ENCODE measurements around the gene COG7.
"Not testable (repeated sequence)": the region's sequence is repeated elsewhere in the genome, so short reads cannot be mapped to it uniquely, and the experiment has no call there.

COG7 gene

DNA sequence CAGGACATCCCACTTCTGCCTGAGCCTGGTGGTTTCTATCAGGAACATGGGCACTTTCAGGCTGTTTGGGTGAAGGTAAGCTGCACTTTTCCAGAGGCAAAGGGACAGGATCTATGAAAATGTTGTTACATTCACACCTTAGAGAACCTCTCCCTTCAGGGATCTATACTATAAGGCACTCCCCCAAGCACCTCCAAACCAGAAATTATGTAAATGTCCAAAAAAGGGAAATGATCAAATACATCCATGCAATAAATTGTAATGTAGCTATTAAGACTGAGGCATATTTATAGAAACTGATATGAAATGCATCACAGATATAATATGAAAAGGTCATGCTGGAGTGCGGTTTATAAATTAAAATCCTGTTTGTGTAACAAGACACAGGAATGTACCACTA lies 23.3 kb upstream of the COG7 start:
- Histone ChIP-seq H3K27me3 (ENCODE audit: control insufficient read depth in 1 of 2, insufficient read depth in 2 of 2, low read length in 2 of 2) (no peaks in the 10 kb centered on the region), H3K9ac (ENCODE audit: low read length in 2 of 2) (no peak overlapping the region), H3K9me3 (ENCODE audit: control insufficient read depth in 2 of 2, low read length in 2 of 2) (no peaks in the 10 kb centered on the region), H3K36me3 (ENCODE audit: control insufficient read depth in 2 of 2, insufficient read depth in 2 of 2, low read length in 2 of 2) (peaks cover 50 to 58% of the 10 kb centered on the region in 2 donors), H3K4me3 (ENCODE audit: low read length in 2 of 2) (no peak overlapping the region), H3K27ac (ENCODE audit: low read length) (no peak overlapping the region), H3K4me1 (ENCODE audit: control insufficient read depth, insufficient read depth, low read length) (no peaks in the 10 kb centered on the region)

DNA sequence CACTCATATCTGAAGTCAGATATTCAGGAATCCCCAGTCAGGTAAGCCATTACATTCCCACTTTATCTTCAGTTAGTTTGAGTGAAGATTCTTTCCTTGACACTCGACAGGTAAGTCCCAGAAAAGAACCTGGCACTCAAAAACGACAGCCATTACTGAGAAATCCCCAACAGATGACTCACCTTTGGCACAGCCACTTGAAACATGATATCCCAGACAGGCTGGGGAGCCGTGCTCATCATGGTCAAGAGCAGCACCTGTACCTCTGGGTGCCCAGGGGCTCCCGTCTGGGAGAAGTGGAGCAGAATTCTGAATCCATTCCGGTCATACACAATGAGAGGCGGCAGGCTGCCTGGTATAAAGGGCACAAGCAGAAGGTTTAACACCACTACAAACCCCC lies 16.8 kb upstream of the COG7 start:
- H3K27me3 ChIP-seq (ENCODE audit: control insufficient read depth in 1 of 2, insufficient read depth in 2 of 2, low read length in 2 of 2), result no peaks in the 10 kb centered on the region
- no peak overlapping the region for H3K4me3 ChIP-seq (ENCODE audit: low read length in 2 of 2)
- no peaks in the 10 kb centered on the region for H3K9me3 ChIP-seq (ENCODE audit: control insufficient read depth in 2 of 2, low read length in 2 of 2)
- no peak overlapping the region for H3K27ac ChIP-seq (ENCODE audit: low read length)
- no peaks in the 10 kb centered on the region for H3K4me1 ChIP-seq (ENCODE audit: control insufficient read depth, insufficient read depth, low read length)
- no peak overlapping the region for H3K9ac ChIP-seq (ENCODE audit: low read length in 2 of 2)
- peaks cover 41 to 53% of the 10 kb centered on the region in 2 donors for H3K36me3 ChIP-seq (ENCODE audit: control insufficient read depth in 2 of 2, insufficient read depth in 2 of 2, low read length in 2 of 2)

DNA sequence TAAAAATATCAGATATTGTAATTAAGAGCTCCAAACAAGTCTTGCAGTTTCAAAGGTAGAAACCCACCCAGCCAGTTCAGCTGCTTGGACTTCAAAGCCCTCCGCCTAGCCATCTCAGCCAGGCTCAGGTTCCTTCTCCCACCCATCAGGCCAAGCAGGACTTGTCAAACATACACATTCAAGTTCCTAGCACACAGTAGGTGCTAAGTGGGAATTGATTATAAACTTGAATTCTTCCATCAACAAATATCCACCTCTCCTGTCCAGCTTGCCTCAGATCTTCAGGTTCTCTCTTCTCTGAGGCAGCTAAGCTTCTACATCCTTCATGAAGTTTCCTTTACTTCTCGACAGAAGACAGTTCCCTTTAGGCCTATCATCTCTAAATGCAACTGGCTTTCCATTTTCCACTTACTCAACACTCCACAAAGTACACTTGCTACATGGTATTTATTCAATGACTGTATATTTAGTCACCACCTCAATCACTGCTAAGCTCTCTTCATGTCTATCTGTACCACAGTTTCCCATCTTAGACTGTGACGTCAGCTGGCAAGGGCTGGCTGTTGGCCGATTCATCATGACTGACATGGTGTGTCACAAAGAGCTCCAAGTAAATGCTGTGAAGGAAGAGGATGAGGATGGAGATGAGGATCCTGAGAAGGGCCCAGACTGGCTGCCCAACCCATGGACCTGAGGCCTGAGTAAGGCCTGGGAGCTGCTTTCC lies 13.3 kb upstream of the COG7 start:
- H3K27me3 ChIP-seq (ENCODE audit: control insufficient read depth in 1 of 2, insufficient read depth in 2 of 2, low read length in 2 of 2), result no peaks in the 10 kb centered on the region
- no peaks in the 10 kb centered on the region for H3K9me3 ChIP-seq (ENCODE audit: control insufficient read depth in 2 of 2, low read length in 2 of 2)
- H3K27ac ChIP-seq (ENCODE audit: low read length), result no peak overlapping the region
- peaks cover 6% of the 10 kb centered on the region for H3K4me1 ChIP-seq (ENCODE audit: control insufficient read depth, insufficient read depth, low read length)
- no peak overlapping the region for H3K9ac ChIP-seq (ENCODE audit: low read length in 2 of 2)
- no peak overlapping the region for H3K4me3 ChIP-seq (ENCODE audit: low read length in 2 of 2)
- peaks cover 37 to 40% of the 10 kb centered on the region in 2 donors for H3K36me3 ChIP-seq (ENCODE audit: control insufficient read depth in 2 of 2, insufficient read depth in 2 of 2, low read length in 2 of 2)

DNA sequence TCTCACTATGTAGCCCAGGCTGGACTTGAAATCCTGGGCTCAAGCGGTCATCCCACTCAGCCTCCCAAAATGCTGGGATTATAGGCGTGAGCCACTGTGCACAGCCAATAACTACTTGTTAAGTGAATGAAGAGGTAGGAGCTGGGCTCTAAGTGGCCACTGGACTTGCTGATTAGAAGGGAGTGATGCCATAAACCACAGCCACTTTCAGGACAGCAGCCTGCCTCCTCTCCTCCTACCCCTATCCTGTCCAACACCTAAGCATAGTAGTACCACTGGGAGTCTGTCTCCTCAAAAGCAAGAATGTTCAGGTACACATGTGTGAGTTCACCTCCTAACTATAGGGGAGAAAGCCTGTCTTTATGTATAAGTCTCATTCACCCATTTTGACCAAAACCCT lies 12.2 kb upstream of the COG7 start:
- H3K36me3 ChIP-seq (ENCODE audit: control insufficient read depth in 2 of 2, insufficient read depth in 2 of 2, low read length in 2 of 2), result peaks cover 35 to 39% of the 10 kb centered on the region in 2 donors

DNA sequence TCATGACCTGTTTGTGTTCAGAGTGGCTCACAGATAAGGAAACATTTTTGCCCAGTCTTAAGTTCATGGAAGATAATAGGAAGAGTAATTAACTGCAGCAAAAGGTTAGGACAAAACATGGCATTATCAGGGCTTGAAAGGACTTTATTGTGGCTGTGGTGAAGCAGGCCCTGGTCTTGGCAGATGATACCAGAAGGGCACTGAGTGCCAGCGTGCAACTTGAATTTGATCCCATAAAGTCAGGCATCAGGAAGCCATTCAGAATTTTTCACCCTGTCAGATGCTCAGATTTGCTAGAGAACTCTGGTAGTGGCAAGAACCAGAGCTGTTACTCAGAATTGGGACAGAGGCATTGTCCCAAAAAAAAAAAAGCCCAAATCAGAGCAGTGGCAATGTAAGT lies 11.2 kb upstream of the COG7 start:
- no peak overlapping the region for H3K27ac ChIP-seq (ENCODE audit: low read length)
- H3K9ac ChIP-seq (ENCODE audit: low read length in 2 of 2), result no peak overlapping the region
- peaks cover 6% of the 10 kb centered on the region for H3K4me1 ChIP-seq (ENCODE audit: control insufficient read depth, insufficient read depth, low read length)
- no peaks in the 10 kb centered on the region for H3K27me3 ChIP-seq (ENCODE audit: control insufficient read depth in 1 of 2, insufficient read depth in 2 of 2, low read length in 2 of 2)
- H3K4me3 ChIP-seq (ENCODE audit: low read length in 2 of 2), result no peak overlapping the region
- peaks cover 25 to 30% of the 10 kb centered on the region in 2 donors for H3K36me3 ChIP-seq (ENCODE audit: control insufficient read depth in 2 of 2, insufficient read depth in 2 of 2, low read length in 2 of 2)
- no peaks in the 10 kb centered on the region for H3K9me3 ChIP-seq (ENCODE audit: control insufficient read depth in 2 of 2, low read length in 2 of 2)

More for the DNA sequence above, 12.2 kb upstream of the COG7 start:
- H3K27me3 ChIP-seq (ENCODE audit: control insufficient read depth in 1 of 2, insufficient read depth in 2 of 2, low read length in 2 of 2), result no peaks in the 10 kb centered on the region
- no peaks in the 10 kb centered on the region for H3K9me3 ChIP-seq (ENCODE audit: control insufficient read depth in 2 of 2, low read length in 2 of 2)
- H3K4me3 ChIP-seq (ENCODE audit: low read length in 2 of 2), result no peak overlapping the region
- H3K9ac ChIP-seq (ENCODE audit: low read length in 2 of 2), result no peak overlapping the region
- H3K4me1 ChIP-seq (ENCODE audit: control insufficient read depth, insufficient read depth, low read length), result peaks cover 6% of the 10 kb centered on the region
- no peak overlapping the region for H3K27ac ChIP-seq (ENCODE audit: low read length)

DNA sequence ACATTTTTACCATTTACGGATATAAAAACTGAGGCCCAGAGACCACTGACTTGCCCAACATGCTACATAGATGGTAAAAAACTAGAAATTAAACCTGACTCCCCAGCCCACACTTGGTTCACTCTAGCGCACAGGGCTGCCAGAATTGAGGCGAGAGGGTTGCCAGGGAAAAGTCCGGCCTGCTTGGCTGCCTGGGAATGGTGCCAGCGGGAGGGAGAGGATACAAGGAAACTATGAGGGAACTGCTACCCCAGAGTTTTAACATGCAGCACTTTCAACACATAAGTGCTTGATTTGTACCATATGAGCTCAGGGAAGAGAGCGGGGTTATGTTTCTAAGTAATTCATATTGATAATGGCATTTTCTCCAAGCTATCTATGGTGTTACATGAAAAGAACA lies 10.0 kb upstream of the COG7 start:
- not testable (repeated sequence) for H3K4me1 ChIP-seq (ENCODE audit: control insufficient read depth, insufficient read depth, low read length); H3K27ac ChIP-seq (ENCODE audit: low read length); H3K4me3 ChIP-seq (ENCODE audit: low read length in 2 of 2); H3K9ac ChIP-seq (ENCODE audit: low read length in 2 of 2); H3K9me3 ChIP-seq (ENCODE audit: control insufficient read depth in 2 of 2, low read length in 2 of 2); H3K27me3 ChIP-seq (ENCODE audit: control insufficient read depth in 1 of 2, insufficient read depth in 2 of 2, low read length in 2 of 2)
- H3K36me3 ChIP-seq (ENCODE audit: control insufficient read depth in 2 of 2, insufficient read depth in 2 of 2, low read length in 2 of 2), result peaks cover 20 to 23% of the 10 kb centered on the region in 2 donors

- Histone ChIP-seq H3K27me3 (ENCODE audit: control insufficient read depth in 1 of 2, insufficient read depth in 2 of 2, low read length in 2 of 2) (no peaks in the 10 kb centered on the region), H3K4me1 (ENCODE audit: control insufficient read depth, insufficient read depth, low read length) (peaks cover 20% of the 10 kb centered on the region), H3K9ac (ENCODE audit: low read length in 2 of 2) (peak overlapping the region; percentile 78 to 92), H3K4me3 (ENCODE audit: low read length in 2 of 2) (peak overlapping the region; percentile 78 to 99), H3K27ac (ENCODE audit: low read length) (no peak overlapping the region), H3K36me3 (ENCODE audit: control insufficient read depth in 2 of 2, insufficient read depth in 2 of 2, low read length in 2 of 2) (no peaks in the 10 kb centered on the region), H3K9me3 (ENCODE audit: control insufficient read depth in 2 of 2, low read length in 2 of 2) (no peaks in the 10 kb centered on the region)
These were observed 506 bp upstream of the COG7 start for GRCh38 chr16:23453338-23454052.

DNA sequence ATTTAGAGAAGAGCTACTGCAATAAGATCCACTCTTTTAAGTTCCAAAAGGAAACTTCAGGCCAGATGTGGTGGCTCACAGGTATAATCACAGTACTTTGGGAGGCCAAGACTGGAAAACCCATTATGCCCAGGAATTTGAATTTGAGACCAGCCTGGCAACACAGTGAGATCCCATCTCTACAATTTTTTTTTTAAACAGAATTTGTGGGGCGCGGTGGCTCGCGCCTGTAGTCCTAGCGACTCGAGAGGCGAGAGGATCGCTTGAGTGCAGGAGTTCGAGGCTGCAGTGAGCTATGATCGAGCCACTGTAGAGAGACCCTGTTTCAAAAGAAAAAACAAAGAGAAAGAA lies 793 bp downstream of the COG7 start:
- H3K9me3 ChIP-seq (ENCODE audit: control insufficient read depth in 2 of 2, low read length in 2 of 2), result no peaks in the 10 kb centered on the region
- H3K9ac ChIP-seq (ENCODE audit: low read length in 2 of 2), result peak overlapping the region; percentile 78 to 92
- H3K27me3 ChIP-seq (ENCODE audit: control insufficient read depth in 1 of 2, insufficient read depth in 2 of 2, low read length in 2 of 2), result no peaks in the 10 kb centered on the region
- H3K27ac ChIP-seq (ENCODE audit: low read length), result peak overlapping the region; percentile 74
- peak overlapping the region; percentile 78 to 99 for H3K4me3 ChIP-seq (ENCODE audit: low read length in 2 of 2)
- H3K36me3 ChIP-seq (ENCODE audit: control insufficient read depth in 2 of 2, insufficient read depth in 2 of 2, low read length in 2 of 2), result no peaks in the 10 kb centered on the region
- peaks cover 20% of the 10 kb centered on the region for H3K4me1 ChIP-seq (ENCODE audit: control insufficient read depth, insufficient read depth, low read length)

DNA sequence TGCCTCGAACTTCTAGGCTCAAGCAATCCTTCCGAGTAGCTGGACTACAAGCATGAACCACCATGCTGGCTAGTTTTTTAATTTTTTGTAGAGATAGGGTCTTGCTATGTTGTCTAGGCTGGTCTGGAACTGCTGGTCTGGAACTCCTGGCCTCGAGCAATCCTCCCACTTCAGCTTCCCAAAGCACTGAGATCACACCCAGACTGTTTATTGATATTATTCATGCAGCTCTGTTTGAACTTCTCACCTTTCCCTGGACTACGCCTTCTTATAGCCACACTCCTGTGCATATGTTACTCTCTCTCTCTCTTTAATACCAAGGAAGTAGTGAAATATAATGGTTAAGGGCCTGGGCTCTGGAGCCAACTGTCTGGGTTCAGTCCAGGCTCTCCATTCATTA lies 4.6 kb downstream of the COG7 start:
- Histone ChIP-seq H3K4me1 (ENCODE audit: control insufficient read depth, insufficient read depth, low read length) (peaks cover 17% of the 10 kb centered on the region), H3K27me3 (ENCODE audit: control insufficient read depth in 1 of 2, insufficient read depth in 2 of 2, low read length in 2 of 2) (no peaks in the 10 kb centered on the region), H3K4me3 (ENCODE audit: low read length in 2 of 2) (no peak overlapping the region), H3K9me3 (ENCODE audit: control insufficient read depth in 2 of 2, low read length in 2 of 2) (no peaks in the 10 kb centered on the region), H3K36me3 (ENCODE audit: control insufficient read depth in 2 of 2, insufficient read depth in 2 of 2, low read length in 2 of 2) (peaks cover 13 to 16% of the 10 kb centered on the region in 2 donors), H3K9ac (ENCODE audit: low read length in 2 of 2) (no peak overlapping the region), H3K27ac (ENCODE audit: low read length) (no peak overlapping the region)

DNA sequence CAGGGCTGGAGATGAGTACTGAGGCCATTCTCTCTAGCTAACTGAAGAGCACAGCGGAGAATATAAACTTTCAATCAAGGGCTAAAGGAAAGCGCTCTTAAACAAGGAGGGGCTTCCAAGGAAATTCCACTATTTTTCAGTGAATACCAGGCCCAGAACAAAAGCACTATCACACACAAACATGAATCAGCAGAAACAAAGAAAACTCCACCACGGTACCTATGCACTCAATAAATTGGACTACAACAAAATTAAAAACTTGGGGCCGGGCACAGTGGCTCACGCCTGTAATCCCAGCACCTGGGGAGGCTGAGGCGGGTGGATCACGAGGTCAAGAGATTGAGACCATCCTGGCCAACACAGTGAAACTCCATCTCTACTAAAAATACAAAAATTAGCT lies 15.4 kb downstream of the COG7 start:
- not testable (repeated sequence) for H3K4me1 ChIP-seq (ENCODE audit: control insufficient read depth, insufficient read depth, low read length); H3K27ac ChIP-seq (ENCODE audit: low read length); H3K4me3 ChIP-seq (ENCODE audit: low read length in 2 of 2); H3K9ac ChIP-seq (ENCODE audit: low read length in 2 of 2); H3K9me3 ChIP-seq (ENCODE audit: control insufficient read depth in 2 of 2, low read length in 2 of 2); H3K27me3 ChIP-seq (ENCODE audit: control insufficient read depth in 1 of 2, insufficient read depth in 2 of 2, low read length in 2 of 2)
- H3K36me3 ChIP-seq (ENCODE audit: control insufficient read depth in 2 of 2, insufficient read depth in 2 of 2, low read length in 2 of 2), result peaks cover 34 to 39% of the 10 kb centered on the region in 2 donors

DNA sequence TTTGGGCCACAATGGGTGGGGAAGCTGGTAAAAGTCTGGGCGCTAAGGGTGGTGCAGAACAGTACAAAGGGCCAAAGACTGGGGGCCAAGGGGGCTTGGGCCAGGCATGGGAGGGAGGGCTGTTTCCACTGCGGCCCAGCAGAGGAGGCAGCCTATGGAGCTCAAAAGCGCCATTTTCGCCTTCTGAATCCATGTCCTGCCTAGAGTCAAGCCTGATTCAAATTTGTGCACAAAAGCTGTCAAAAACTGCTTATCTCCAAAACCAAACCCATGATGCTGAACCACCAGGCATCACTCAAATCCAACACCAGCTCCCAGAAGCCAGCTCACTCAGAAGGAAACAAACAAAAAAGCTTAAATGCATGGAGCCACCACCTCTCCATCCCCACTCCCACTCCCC lies 16.0 kb downstream of the COG7 start:
- Histone ChIP-seq H3K27me3 (ENCODE audit: control insufficient read depth in 1 of 2, insufficient read depth in 2 of 2, low read length in 2 of 2) (no peaks in the 10 kb centered on the region), H3K9me3 (ENCODE audit: control insufficient read depth in 2 of 2, low read length in 2 of 2) (no peaks in the 10 kb centered on the region), H3K9ac (ENCODE audit: low read length in 2 of 2) (no peak overlapping the region), H3K27ac (ENCODE audit: low read length) (no peak overlapping the region), H3K36me3 (ENCODE audit: control insufficient read depth in 2 of 2, insufficient read depth in 2 of 2, low read length in 2 of 2) (peaks cover 36 to 39% of the 10 kb centered on the region in 2 donors), H3K4me3 (ENCODE audit: low read length in 2 of 2) (no peak overlapping the region), H3K4me1 (ENCODE audit: control insufficient read depth, insufficient read depth, low read length) (peaks cover 5% of the 10 kb centered on the region)

All from stomach smooth muscle (tissue), 2 donors.